Ovary (tissue), 9 donors: ENCODE results near the gene WDFY4. TPM values are rescaled to one million over a fixed set of nuclear protein-coding genes. Genes with fewer than 3 reads are reported as not detected.

ENCODE experiments used
- DNase-seq, 5 donors: peaks; one replicate each; pipeline ENCODE4 v3.0.0-alpha.2; 2019 to 2020
- H3K27ac ChIP-seq, 2 donors: fragments of 200-600 bp; one replicate each; pipeline versions ENCODE4 v1.5.1 to v1.8.0; 2019 to 2022
- H3K27me3 ChIP-seq: fragments of 200-600 bp; one replicate; pipeline ENCODE4 v1.8.0; 2022
- H3K36me3 ChIP-seq: fragments of 200-600 bp; sonication (generic); one replicate; pipeline ENCODE4 v1.5.1; 2019
- H3K4me1 ChIP-seq: one replicate; pipeline ENCODE4 v1.8.1; 2013; ENCODE audit warnings: mild to moderate bottlenecking, moderate library complexity; ENCODE audit not compliant: insufficient read depth
- H3K4me3 ChIP-seq: fragments of 200-600 bp; sonication (generic); one replicate; pipeline ENCODE4 v1.5.1; 2017
- H3K9me3 ChIP-seq, 2 donors: fragments of 200-600 bp in 1 of 2; sonication (generic) in 1 of 2; one replicate each; pipeline versions ENCODE4 v1.5.1 to v1.8.1; 2013 to 2019; ENCODE audit warnings: mild to moderate bottlenecking in 1 of 2, moderate library complexity in 1 of 2
- CTCF ChIP-seq, 3 donors: fragments of 450-650 bp in 2 of 3; fragments of 200-600 bp in 1 of 3; IDR thresholded peaks; one replicate each; pipeline versions ENCODE4 v1.5.1 to v1.8.0; 2016 to 2022; ENCODE audit warnings: antibody characterized with exemption in 3 of 3, mild to moderate bottlenecking in 1 of 3
- EP300 ChIP-seq: sonication (generic); formaldehyde crosslinking; IDR thresholded peaks from one replicate; pipeline ENCODE4 v1.6.1; 2017; ENCODE audit warnings: antibody characterized with exemption
- POLR2A ChIP-seq: fragments of 450-650 bp; IDR thresholded peaks from one replicate; pipeline ENCODE4 v1.6.1; 2017; ENCODE audit warnings: antibody characterized with exemption, mild to moderate bottlenecking, moderate library complexity
- WGBS, 3 donors: extraction: QIAGEN DNeasy Blood & Tissue Kit in 1 of 3; methylation state at CpG; one replicate each; pipeline versions ENCODE4 v1.1.5 to v1.1.7; 2013 to 2017; 5-methylcytosine and 5-hydroxymethylcytosine counted together
- intact Hi-C, 4 donors: fragments of 100-400 bp; cut with DNase I; formaldehyde crosslinking; loops; one replicate each; pipeline versions ENCODE4 v1.11.0 to v1.15.1; 2022 to 2023
- polyA plus RNA-seq, 2 donors: library from polyadenylated mRNA; stranded (reverse); fragments of 200-250 nt in 1 of 2; fragments of 350-450 nt in 1 of 2; fragmentation: Illumina TruSeq in 1 of 2; extraction: RNeasy Lipid Tissue Mini Kit (QIAGEN cat#74804) in 1 of 2; gene quantifications; one replicate each; pipeline ENCODE4 v1.2.3, GENCODE V29; 2013 to 2014
- total RNA-seq, 7 donors: library from RNA; depleted of rRNA in 2 of 7; stranded (reverse); fragments of >200 nt in 2 of 7; fragmentation: NEBNext Ultra II Directional in 3 of 7; extraction: Animal tissue kit (Norgen Biotek cat#: 25700) in 3 of 7; gene quantifications; one replicate each; pipeline versions ENCODE4 v1.1.0 to v1.2.4, GENCODE V29; 2016 to 2023
- donor health status: DM: no; HTN: no; CAD: no; lungs with moderate emphysema.
- donor health status: DM: no; HTN: no; CAD: no.
- donor health status: Bipolar disorder and iron deficiency.
- donor health status: DM: yes; HTN: yes; CAD: no.
- donor health status: DM: no; HTN: no; CAD: no.
- donor health status: DM: yes; HTN: yes; CAD: no.

The WDFY4 gene
- total and polyA plus RNA-seq, 9 donors: 0.54 to 4.2 (median 1.7) TPM

GRCh38 chr10:48750991-48751390 lies 66.3 kb downstream of the WDFY4 start:
- intact Hi-C loops: no loop called here
- no peaks in the 10 kb centered on the region for H3K36me3 ChIP-seq

GRCh38 chr10:48751730-48752129 lies 67.1 kb downstream of the WDFY4 start:
- WGBS, 3 donors: 93 to 98% (median 98%) methylated on average over 5 of the region's 5 CpGs
- Histone ChIP-seq H3K27me3 (no peaks in the 10 kb centered on the region), H3K27ac (no peak overlapping the region), H3K9me3 (no peaks in the 10 kb centered on the region), H3K4me3 (no peak overlapping the region), H3K36me3 (no peaks in the 10 kb centered on the region), H3K4me1 (no peaks in the 10 kb centered on the region)
- intact Hi-C loops: no loop called here
- no peak for DNase-seq
- no peak for TF ChIP-seq CTCF (IDR thresholded peaks at IDR 0.05)
- TF ChIP-seq POLR2A: no peak
- TF ChIP-seq EP300: no peak

More at GRCh38 chr10:48750991-48751390, 66.3 kb downstream of the WDFY4 start:
- WGBS, 3 donors: 94 to 97% (median 95%) methylated on average over 5 of the region's 5 CpGs
- no peak for TF ChIP-seq POLR2A
- TF ChIP-seq EP300: no peak
- TF ChIP-seq CTCF (IDR thresholded peaks at IDR 0.05): no peak
- H3K27me3 ChIP-seq: no peaks in the 10 kb centered on the region
- H3K9me3 ChIP-seq: no peaks in the 10 kb centered on the region
- no peaks in the 10 kb centered on the region for H3K4me1 ChIP-seq
- no peak overlapping the region for H3K27ac ChIP-seq
- H3K4me3 ChIP-seq: no peak overlapping the region
- DNase-seq: no peak

- H3K9me3 ChIP-seq: no peaks in the 10 kb centered on the region
- no peak for TF ChIP-seq EP300
- no peak for TF ChIP-seq POLR2A
- no peak for TF ChIP-seq CTCF (IDR thresholded peaks at IDR 0.05)
- peak overlapping the region in 1 of 2 donors; percentile 15 for H3K27ac ChIP-seq
- H3K4me3 ChIP-seq: no peak overlapping the region
- DNase-seq: no peak
- 5 to 21% (median 6%) methylated on average over 3 of the region's 3 CpGs for WGBS, 3 donors
- intact Hi-C loops: no loop called here
- peaks cover 3% of the 10 kb centered on the region for H3K4me1 ChIP-seq
- no peaks in the 10 kb centered on the region for H3K36me3 ChIP-seq
- H3K27me3 ChIP-seq: no peaks in the 10 kb centered on the region
Measured at GRCh38 chr10:48758411-48758810, 73.7 kb downstream of the WDFY4 start.

GRCh38 chr10:48759113-48759901 lies 74.6 kb downstream of the WDFY4 start:
- intact Hi-C loops: no loop called here
- H3K27ac ChIP-seq: no peak overlapping the region
- TF ChIP-seq EP300 (no peak), CTCF (IDR thresholded peaks at IDR 0.05) (no peak), POLR2A (no peak)
- no peaks in the 10 kb centered on the region for H3K27me3 ChIP-seq
- H3K36me3 ChIP-seq: no peaks in the 10 kb centered on the region
- 93 to 94% (median 94%) methylated on average over 4 of the region's 4 CpGs for WGBS, 3 donors
- H3K9me3 ChIP-seq: no peaks in the 10 kb centered on the region
- H3K4me3 ChIP-seq: no peak overlapping the region
- no peak for DNase-seq
- peaks cover 3% of the 10 kb centered on the region for H3K4me1 ChIP-seq
